HG02571 (cell line): ENCODE data around the gene PDE4D.
"Not testable (repeated sequence)": the region's sequence is repeated elsewhere in the genome, so short reads cannot be mapped to it uniquely, and the experiment has no call there.

Experiments
- ATAC-seq: cut with Tn5 transposase; IDR thresholded peaks from one replicate; pipeline ENCODE4 v1.9.1; 2021; ENCODE audit warnings: mild to moderate bottlenecking, moderate library complexity; ENCODE audit not compliant: unreplicated experiment

The PDE4D gene

GRCh38 chr5:59005934-59006701 lies 887.4 kb downstream of the PDE4D start:
- no peak for ATAC-seq

DNA sequence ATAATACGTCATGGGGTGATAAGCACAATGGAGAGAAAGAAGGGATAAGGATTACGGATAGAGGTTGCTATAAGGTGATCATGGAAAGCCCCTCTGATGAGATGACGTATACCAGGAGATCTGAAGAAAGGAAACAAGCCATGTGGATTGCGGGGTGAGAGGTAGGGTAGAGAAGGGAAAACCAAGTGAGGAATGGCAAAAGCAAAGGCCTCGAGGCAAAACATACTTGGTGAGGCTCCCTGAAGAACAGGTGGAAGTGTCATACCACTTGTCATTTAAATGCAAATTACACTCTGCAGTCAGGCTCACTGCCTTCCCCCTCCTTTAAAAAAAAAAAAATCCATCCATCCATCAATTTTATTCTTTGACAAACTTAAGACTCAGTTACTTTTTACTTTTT lies 889.9 kb downstream of the PDE4D start:
- ATAC-seq = no peak

DNA sequence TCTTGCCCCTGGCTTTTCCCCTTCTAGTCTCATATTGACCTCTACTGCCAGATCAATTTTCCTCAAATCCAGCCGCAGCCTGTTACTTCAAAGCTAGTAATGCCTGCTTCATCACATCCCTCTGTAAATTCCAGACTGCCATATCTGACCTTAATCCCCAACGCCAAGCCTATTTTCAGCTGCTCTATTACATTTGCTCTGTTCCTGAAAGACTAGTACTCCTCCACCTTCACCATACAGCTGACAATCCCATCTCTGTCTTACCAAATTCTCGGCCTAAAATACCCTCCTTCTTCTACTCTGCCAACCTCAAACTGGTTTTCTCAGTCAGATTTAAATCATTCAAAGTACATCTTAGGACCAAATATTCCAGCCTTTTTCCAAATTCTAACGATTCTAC lies 890.4 kb downstream of the PDE4D start:
- no peak for ATAC-seq

- no peak for ATAC-seq
Observed at GRCh38 chr5:59002162-59002825, 891.2 kb downstream of the PDE4D start.

GRCh38 chr5:59001716-59002115 lies 891.8 kb downstream of the PDE4D start:
- ATAC-seq = no peak

GRCh38 chr5:59001154-59001553 lies 892.4 kb downstream of the PDE4D start:
- ATAC-seq = no peak

DNA sequence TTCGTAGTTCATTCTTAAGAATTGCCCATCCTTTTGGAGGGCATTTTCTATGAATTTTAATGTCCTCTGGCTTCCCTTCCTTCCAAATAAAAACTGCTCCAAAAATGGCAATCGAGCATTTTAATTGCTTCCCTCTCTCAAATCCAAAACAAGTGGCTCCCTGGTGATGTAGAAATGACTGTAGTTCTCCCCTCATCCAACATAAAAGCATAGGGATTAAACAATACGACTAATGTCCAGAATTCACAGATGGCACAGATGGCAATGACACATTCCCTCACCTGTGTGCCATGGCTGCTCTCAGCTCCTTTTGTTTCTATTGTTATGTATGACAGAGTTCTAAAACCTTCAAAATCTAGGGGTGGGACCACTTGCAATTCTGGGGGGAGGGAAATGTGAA lies 893.3 kb downstream of the PDE4D start:
- ATAC-seq = no peak

GRCh38 chr5:58999804-59000203 lies 893.7 kb downstream of the PDE4D start:
- no peak for ATAC-seq

- ATAC-seq = no peak
Observed at GRCh38 chr5:58998544-58998943, 895.0 kb downstream of the PDE4D start.

- not testable (repeated sequence) for ATAC-seq
Observed at GRCh38 chr5:58995779-58996178, 897.7 kb downstream of the PDE4D start.

GRCh38 chr5:58993461-58993860 lies 900.1 kb downstream of the PDE4D start:
- ATAC-seq = no peak

GRCh38 chr5:58988938-58989337 lies 904.6 kb downstream of the PDE4D start:
- no peak for ATAC-seq

GRCh38 chr5:58987193-58987592 lies 906.3 kb downstream of the PDE4D start:
- ATAC-seq = no peak

DNA sequence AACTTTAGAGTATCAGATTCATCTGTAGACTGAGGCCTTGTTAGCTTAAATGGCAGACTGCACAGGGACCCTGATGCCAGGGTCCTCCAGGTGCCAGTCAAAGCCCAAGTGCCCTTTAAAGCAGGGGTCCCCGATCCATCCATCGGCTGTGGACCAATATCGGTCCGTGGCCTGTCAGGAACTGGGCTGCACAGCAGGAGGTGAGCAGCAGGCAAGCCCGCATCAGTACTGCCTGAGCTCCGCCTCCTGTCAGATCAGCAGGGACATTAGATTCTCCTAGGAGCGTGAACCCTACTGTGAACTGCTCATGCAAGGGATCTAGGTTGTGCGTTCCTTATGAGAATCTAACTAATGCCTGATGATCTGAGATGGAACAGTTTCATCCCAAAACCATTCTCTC lies 907.2 kb downstream of the PDE4D start:
- no peak for ATAC-seq

GRCh38 chr5:58985759-58986158 lies 907.8 kb downstream of the PDE4D start:
- no peak for ATAC-seq

- ATAC-seq = no peak
Observed at GRCh38 chr5:58985311-58985710, 908.2 kb downstream of the PDE4D start.

- ATAC-seq = no peak
Observed at GRCh38 chr5:58983526-58984452, 909.7 kb downstream of the PDE4D start.

DNA sequence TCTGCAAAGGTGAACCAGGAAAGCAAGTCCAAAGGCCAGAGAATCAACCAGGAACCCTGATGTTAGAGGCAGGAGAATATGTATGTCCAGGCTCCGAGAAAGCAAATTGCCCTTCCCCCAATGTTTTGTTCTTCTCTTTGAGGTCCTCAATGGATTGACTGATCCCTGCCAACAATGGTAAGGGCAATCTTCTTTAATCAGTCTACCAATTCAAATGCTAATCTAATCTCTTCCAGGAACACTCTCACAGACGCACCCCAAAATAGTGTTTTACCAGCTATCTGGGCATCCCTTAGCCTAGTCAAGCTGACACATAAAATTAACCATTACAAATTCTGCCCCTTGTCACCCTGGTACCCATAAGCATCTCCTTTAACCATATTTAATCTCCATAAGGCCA lies 912.6 kb downstream of the PDE4D start:
- ATAC-seq = no peak

- ATAC-seq = no peak
Observed at GRCh38 chr5:58979090-58979489, 914.4 kb downstream of the PDE4D start.

GRCh38 chr5:58974601-58975000 lies 918.9 kb downstream of the PDE4D start:
- ATAC-seq = no peak

- no peak for ATAC-seq
Observed at GRCh38 chr5:58974083-58974482, 919.4 kb downstream of the PDE4D start.
